GM18502 (cell line): Measurements from ENCODE around the gene CFAP107.

Experiments used
- ATAC-seq: cut with Tn5 transposase; IDR thresholded peaks from one replicate; pipeline ENCODE4 v1.9.1; 2021; ENCODE audit warnings: mild to moderate bottlenecking; ENCODE audit not compliant: unreplicated experiment, poor library complexity

The CFAP107 gene

DNA sequence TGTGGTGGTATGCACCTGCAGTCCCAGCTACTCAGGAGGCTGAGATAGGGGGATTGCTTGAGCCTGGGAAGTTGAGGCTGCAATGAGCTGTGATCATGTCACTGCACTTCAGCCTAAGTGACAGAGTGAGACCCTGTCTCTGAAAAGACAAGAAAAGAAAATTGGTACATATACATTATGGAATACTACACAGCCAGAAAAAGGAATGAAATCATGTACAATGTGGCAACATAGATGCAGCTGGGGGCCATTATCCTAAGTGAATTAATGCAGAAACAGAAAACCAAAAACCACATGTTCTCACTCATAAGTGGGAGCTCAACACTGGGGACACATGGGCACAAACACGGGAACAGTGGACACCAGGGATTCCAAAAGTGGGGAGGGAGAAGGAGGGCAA is 7.1 kb upstream of the CFAP107 start:
- no peak for ATAC-seq

DNA sequence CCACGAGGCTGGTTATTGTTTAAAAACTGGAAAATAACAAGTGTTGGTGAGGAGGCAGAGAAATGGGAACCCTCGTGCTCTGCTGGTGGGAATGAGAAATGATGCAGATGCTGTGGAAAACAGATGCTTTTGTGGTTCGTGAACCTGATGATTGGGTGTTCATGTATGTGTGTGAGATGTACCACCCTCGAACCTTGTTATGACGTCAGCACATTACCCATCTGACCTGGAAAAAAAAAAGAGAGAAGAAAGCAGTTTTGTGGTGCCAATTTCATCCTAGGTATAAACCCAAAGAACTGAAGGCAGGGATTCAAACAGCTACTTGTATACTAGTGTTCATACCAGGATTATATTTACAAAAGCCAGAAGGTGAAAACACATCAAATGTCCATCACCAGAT is 6.4 kb upstream of the CFAP107 start:
- no peak for ATAC-seq

DNA sequence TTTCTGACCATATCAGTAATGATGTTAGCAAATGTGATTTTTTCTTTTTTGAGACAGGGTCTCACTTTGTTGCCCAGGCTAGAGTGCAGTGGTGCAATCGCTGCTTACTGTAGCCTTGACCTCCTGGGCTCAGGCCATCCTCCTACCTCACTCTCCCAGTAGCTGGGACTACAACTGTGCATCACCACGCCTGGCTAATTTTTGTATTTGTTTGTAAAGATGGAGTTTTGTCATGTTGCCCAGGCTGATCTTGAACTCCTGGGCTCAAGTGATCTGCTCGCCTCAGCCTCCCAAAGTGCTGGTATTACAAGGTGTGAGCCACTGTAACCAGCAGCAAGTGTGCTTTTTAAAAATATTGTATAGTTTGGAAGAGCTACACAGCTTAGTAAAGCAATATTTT is 4.1 kb upstream of the CFAP107 start:
- ATAC-seq: no peak

DNA sequence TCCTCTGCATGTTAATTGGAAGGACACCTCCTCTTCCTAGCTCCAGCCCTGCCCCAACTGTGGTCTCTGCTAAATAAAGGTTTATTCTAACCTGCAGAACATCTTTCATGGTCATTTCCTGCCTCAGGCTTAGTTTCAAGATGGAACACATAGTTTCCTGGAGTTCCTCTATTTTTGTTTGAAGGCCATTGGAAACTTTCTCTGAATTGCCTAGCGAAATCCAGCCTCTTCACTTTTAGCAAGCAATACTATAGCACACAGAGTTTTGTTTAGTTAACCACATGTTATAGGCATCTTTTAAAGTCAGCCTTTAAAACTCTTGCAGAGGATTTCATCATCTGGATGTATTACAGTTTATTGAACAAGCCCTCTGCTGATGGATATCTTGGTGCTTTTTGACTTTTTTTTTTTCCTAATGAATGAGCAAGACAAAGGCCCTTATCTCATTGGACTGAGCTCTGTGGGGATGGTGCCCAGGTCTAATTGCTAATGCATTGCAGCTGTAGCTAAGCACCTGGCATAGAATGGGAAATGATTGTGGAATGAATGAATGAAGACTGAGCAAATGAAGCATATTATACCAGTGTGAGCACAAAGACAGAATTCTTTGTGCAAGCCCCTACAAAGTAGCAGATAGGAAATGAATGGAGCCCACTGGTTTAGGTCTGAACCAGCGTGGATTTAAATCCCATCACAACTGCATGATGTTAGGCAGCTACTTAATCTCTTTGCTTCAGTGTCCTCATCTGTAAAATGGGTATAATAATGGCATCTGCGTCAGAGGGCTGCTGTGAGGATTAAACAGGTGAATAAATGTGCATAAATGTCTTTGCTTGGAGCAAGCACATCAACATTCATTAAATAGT is 641 bp upstream of the CFAP107 start:
- no peak for ATAC-seq

DNA sequence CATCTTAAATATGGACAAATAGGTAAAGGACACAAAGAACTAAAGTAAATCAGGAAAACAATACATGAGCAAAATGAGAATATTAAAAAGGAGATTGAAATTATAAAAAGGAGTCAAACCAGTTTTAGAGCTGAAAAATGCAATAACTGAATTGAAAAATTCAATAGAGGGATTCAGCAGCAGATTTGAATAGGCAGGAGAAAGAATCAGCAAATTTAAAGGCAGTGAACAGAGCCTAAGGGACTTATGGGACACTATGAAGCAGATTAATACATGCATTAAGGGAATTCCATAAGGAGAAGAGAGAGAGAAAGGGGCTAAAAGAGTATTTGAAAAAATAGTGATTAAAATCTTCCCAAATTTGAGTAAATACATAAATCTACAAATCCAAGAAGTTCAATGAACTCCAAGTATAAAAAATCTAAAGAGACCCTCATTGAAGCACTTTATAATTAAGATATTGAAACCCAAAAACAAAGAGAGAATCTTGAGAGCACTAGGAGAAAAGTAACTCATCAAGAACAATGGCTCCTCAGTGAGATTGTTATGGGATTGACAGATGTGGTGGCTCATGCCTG is 2.9 kb downstream of the CFAP107 start:
- ATAC-seq: no peak

DNA sequence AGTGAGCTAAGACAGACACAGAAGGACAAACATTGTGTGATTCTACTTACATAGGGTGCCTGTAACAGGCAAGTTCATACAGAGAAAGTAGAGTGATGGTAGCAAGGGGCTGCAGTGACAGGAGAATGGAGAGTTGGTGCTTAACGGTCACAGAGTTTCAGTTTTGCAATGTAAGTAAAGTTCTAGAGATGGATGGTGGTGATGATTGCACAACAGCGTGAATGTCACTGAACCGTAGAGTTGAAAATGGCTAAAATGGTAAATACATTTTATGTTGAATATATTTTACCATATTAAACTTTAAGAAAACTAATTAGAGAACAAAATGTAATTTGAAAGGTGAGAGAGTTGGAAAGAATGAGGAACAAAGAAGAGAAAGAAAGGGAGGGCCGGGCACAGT is 8.7 kb downstream of the CFAP107 start:
- no peak for ATAC-seq

DNA sequence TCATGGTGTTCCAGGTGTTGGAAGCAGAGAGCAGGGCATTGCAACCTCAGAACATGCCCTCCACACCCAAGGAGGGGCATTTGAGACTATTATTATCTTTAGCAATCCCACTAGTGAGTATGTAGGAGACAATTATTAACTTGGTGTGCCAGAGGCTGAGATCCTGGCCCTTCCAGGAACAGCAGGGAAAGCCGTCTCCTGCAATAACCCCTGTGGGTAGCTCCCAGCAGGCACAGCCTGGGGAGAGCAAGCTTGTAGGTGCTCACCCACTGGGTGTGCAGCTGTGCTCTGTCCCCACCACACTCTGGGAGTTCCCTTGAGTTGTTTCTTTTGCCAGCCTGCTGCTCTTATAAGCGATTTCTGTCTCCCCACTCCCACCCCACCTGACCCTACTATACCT is 10.3 kb downstream of the CFAP107 start:
- ATAC-seq: no peak

DNA sequence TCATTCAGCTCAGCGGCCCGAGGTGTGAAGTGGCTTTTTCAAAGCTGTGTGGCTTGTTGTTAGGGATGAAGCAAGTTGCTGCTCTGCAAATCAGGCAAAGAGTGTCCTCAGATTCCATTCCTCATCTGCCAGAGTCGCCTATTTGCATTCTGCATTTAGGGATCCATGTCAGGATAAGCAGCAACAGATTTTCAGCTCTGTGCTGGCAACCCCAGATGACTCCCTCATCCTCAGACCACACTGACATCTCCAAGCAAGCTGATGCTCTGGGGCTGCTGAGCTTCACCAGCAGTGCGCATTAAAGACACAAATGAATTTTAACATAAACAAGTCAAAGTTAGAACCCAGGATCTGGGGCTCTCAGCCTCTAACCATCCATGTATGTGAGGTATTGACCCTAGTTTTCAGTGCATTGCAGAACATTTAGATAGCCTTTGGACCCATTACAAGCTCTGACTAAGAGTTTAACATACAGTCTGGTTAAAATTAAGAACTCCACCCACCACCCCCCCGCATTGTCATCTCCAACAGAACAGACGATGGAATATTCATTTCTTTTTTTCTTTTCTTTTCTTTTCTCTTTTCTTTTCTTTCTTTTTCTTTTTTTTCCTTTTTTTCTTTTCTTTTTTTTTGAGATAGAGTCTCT is 10.9 kb downstream of the CFAP107 start:
- no peak for ATAC-seq

DNA sequence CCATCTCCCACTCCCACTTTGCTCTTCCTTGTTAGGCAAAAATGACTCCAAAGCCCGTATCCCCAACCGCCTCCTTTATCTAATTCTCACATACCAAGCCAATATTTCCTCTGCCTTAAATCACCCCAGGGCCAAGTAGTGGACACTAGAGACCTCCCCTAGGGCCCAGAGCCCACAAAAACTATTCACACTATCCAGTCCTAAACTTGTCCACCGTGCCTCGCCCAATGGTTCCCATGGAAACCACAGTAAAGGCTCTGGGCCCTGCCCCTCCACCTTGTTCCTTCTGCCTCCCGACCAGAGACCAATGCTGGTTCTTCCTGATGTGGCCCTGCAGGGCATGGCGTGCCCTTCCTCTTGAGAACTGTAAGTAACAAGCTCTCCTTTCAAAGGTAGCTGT is 11.8 kb downstream of the CFAP107 start:
- ATAC-seq: no peak

DNA sequence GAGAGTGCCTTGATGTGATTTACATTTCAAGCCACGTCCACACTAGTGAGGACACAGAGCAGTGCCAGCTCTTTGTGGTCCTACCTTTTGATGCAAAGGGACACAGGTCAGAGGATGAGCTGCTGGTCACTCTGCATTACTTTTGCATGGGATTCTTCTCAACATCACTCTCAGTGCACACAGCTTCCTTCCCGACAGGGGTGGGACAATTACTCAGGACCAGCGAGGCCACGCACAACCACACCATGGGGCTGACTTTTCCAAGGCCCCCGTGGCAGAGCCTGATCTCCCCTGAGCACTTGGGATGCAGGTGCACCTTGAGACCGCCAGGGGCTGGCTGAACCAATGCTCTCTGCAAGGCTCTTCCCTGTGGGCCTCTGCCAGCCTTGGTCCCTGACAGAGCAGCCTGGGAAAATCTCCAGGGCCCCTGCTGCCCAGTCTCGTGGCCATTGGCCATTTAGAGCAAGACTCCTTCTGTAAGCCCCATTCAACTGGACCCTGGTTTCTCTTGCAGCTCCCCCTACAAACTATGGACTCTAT is 14.3 kb downstream of the CFAP107 start:
- ATAC-seq: no peak

DNA sequence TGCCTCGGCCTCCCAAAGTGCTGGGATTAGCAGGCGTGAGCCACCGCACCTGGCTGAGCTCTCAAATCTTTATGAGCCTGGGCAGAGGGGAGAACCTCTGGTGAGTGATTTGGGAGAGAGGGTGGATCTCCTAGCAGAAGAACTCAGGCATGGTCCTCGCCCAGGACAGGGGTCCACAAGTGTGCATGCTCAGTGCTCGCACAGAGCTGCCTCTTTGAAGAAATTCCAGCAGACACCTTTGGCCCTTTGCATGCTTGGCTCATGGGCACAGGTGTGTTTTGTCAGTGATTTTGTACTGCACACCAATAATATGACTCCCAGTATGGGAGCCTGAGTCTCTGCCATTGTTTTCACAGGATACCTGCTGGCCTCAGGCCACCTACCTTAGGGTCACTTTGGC is 15.8 kb downstream of the CFAP107 start:
- ATAC-seq: no peak

DNA sequence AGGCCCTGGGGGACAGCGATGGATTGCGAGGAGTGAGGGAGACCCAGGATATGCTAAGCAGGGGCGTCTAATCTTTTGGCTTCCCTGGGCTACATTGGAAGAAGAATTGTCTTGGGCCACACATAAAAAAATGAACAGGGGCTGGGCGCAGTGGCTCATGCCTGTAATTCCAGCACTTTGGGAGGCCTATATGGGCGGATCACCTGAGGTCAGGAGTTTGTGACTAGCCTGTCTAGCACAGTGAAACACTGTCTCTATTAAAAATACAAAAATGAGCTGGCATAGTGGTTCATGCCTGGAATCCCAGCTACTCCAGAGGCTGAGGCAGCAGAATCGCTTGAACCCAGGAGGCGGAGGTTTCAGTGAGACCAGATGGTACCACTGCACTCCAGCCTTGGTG is 16.8 kb downstream of the CFAP107 start:
- no peak for ATAC-seq

DNA sequence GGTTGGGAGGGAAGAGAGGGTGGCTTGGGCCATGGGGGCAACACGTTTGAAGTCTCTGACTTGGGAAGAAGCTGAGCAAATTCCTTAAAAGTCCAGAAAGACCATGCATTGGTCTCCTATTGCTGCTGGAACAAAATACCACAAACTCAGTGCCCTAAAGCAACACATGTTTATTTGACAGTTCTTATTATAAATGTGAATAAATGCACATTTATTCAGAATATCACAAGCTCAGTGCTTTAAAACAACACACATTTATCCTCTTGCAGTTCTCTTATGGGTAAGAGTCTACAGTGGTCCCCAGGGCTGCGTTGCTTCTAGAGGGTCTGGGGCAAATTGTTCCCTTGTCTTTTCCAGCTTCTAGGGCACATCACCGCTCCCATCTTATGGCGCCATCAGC is 17.5 kb downstream of the CFAP107 start:
- ATAC-seq: no peak

DNA sequence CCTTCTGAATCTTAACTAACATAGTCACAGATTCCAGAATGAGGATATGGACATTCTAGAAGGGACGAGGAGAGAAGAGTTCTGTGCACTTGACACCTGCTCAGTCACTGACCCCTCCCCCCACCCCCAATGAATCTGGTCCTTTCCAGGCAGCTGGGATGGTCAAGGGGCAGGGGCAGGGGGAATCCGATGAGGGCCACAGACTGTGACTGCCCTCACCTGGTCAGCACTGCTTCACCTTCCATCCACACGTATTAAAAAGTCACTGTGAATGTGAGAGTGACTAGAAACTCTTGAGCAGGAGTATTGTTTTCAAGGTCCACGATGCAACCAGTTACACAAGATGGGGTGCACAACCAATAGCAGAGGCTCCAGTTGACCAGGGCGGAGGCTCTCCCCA is 18.0 kb downstream of the CFAP107 start:
- ATAC-seq: no peak

DNA sequence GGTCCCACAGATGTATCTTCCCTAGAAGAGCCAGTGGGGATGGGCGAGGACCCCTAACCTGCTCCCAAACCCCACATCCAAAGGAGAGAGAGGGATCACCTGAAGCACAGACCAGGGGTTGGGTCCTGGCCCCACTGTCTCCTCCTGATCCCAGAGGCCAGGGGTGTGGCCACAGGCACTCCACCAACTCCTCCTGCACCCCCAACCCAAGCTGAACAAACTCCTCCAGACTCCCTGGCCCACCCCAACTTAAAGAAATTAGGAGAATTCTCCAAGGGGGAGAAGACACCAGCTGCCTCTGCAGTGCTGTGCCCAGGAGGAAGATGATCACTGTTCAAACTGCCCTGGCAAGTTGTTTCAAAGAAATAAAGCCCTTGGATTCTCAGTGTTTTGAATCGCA is 23.0 kb downstream of the CFAP107 start:
- ATAC-seq: no peak

DNA sequence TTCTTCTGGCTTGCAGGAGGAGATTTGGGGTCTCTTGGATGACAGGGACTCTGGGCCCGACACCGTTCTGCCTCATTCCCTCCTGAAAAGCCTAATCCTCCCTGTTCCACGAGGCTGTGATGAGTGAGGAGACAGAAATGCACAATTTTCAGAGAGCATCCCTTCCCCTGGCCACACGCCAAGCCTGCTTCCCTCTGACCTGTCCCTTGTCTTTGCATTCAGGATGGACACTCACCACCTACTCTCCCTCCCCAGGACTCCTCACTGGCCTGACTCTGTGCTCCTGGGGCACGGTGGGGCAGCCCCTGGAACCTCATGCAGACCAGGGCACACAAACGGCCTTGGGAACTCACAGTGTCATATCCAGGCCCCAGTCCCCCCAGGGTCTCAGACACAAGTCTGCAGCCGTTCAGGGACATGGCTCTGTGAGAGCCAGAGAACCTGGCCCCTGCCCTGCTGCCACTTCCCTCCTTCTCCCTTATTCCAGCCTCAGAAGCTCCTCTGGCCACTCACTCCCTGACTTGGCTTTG is 24.0 kb downstream of the CFAP107 start:
- ATAC-seq: no peak

DNA sequence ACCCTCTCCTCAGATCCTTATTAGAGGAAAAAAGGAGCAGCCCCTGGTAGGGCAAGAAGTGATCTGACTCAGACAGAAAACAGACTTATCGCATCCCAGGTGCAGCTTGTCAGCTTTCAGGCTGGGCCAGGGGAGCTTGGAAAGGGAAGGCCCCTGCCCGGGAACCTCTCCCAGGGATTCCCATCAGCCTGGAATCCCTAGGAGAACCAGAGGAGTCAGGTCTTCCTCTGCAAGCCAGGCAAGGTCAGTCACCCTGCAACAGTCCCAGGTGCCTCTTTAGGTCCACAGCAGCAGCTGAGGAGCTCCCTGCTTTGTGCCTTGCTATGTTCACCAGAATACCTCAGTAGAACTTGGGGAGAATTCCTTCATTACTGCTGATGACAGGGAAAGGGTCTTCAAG is 24.6 kb downstream of the CFAP107 start:
- no peak for ATAC-seq

DNA sequence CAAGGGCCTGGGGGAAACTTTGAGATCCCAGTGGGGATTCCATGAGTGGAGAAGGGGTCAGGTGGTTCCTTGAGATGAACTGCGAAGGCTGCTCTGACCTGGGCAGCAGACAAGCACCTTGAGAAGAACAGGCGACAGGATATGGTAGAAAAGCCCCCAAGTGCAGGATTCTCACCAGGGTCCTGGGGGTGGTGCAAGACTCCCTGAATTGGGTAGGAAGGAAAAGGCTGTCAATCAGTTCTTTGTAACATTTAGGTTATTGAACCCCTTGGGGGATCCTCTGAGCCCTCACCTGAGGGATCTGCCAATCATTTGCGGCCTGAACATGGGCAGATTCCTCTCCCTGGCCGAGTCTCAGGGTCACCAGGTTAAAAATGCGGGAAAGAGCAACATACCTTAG is 25.2 kb downstream of the CFAP107 start:
- no peak for ATAC-seq

DNA sequence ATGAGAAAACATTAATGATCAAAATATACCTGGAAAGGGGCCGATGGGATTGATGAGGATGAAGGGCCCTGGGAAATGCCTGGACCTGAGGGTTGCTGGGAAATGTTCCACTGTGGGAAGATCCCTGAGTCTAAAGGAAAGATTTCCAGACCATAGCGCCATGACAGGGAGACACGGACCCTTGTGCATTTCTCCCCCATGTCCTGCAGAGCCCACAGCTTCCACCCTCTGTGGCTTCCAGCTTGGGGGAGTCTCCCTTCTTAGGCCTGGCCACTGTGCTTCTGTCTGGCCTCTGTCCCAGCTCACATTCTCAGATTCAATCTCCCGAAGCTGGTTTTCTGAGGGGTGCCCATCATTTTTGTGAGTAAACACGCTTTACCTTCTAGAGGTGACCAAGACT is 26.5 kb downstream of the CFAP107 start:
- ATAC-seq: no peak

DNA sequence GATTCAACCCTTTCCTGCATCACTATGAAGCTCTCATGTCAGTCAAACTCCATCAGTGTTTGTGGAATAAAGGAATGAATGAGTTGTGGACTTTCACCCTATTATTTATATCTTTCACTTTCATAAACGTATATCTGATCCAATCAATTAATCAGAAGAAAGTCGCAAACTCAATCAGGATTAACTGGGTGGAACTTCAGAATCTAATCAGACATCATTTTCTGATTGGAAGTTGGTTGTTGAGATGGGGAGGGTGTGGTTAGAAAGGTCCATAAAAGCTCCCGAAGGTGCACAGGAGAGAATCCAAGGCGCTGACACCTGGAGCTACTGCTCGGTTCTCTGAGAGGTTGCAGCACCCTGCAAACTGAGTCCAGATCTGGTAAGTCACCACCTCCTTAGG is 27.4 kb downstream of the CFAP107 start, which contains the start of gene PRAMEF12:
Gene PRAMEF12, plus strand, starts transcription at position 301 of the 400 bp plus-strand sequence. CDS start 1,130 bp downstream, outside the sequence.
- no peak for ATAC-seq

DNA sequence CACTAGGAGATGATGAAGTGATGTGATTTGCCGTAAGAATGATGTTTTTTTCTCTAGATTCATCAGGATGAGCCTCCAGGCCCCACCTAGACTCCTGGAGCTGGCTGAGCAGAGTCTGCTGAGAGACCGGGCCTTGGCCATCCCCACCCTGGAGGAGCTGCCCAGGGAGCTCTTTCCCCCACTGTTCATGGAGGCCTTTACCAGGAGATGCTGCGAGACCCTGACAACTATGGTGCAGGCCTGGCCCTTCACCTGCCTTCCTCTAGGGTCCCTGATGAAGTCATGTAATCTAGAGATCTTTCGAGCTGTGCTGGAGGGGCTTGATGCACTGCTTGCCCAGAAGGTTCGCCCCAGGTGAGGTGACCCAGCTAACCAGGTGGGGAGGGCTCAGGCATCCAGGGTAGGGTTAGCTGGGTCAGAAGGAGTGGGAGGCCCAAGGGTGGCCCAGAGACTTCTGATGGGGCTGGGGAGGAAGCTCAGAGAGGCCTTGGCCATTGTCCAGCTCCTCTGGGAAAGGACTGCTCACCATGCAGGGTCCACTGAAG is 28.9 kb downstream of the CFAP107 start:
- ATAC-seq: no peak
